Measurements from ENCODE around the gene CSTF3.

Gene CSTF3

GRCh38 chr11:33043221-33043830 lies 118.0 kb downstream of the CSTF3 start:
- H3K27me3 ChIP-seq (ENCODE audit: insufficient read depth, low read length), result no peaks in the 10 kb centered on the region
- peaks cover 19% of the 10 kb centered on the region for H3K79me2 ChIP-seq (ENCODE audit: control insufficient read depth, insufficient read depth, low read length, unreplicated experiment)
- no peak overlapping the region for H2AFZ ChIP-seq (ENCODE audit: low read length, unreplicated experiment)
- H3K4me3 ChIP-seq (ENCODE audit: low read depth, low read length), result no peak overlapping the region
- peaks cover 17% of the 10 kb centered on the region for H3K4me1 ChIP-seq (ENCODE audit: control insufficient read depth, insufficient read depth, low read length, unreplicated experiment)
- peaks cover 30% of the 10 kb centered on the region for H3K36me3 ChIP-seq (ENCODE audit: insufficient read depth, low read length)
- no peak overlapping the region for H3K27ac ChIP-seq (ENCODE audit: low read depth, low read length)

- no peak overlapping the region for H3K27ac ChIP-seq (ENCODE audit: low read depth, low read length)
- peaks cover 19% of the 10 kb centered on the region for H3K79me2 ChIP-seq (ENCODE audit: control insufficient read depth, insufficient read depth, low read length, unreplicated experiment)
- peaks cover 17% of the 10 kb centered on the region for H3K4me1 ChIP-seq (ENCODE audit: control insufficient read depth, insufficient read depth, low read length, unreplicated experiment)
- no peaks in the 10 kb centered on the region for H3K27me3 ChIP-seq (ENCODE audit: insufficient read depth, low read length)
- H3K36me3 ChIP-seq (ENCODE audit: insufficient read depth, low read length), result peaks cover 18% of the 10 kb centered on the region
- no peak overlapping the region for H2AFZ ChIP-seq (ENCODE audit: low read length, unreplicated experiment)
- peak overlapping the region; percentile 82 for H3K4me3 ChIP-seq (ENCODE audit: low read depth, low read length)
Measured at GRCh38 chr11:33040862-33041453, 120.3 kb downstream of the CSTF3 start.

DNA sequence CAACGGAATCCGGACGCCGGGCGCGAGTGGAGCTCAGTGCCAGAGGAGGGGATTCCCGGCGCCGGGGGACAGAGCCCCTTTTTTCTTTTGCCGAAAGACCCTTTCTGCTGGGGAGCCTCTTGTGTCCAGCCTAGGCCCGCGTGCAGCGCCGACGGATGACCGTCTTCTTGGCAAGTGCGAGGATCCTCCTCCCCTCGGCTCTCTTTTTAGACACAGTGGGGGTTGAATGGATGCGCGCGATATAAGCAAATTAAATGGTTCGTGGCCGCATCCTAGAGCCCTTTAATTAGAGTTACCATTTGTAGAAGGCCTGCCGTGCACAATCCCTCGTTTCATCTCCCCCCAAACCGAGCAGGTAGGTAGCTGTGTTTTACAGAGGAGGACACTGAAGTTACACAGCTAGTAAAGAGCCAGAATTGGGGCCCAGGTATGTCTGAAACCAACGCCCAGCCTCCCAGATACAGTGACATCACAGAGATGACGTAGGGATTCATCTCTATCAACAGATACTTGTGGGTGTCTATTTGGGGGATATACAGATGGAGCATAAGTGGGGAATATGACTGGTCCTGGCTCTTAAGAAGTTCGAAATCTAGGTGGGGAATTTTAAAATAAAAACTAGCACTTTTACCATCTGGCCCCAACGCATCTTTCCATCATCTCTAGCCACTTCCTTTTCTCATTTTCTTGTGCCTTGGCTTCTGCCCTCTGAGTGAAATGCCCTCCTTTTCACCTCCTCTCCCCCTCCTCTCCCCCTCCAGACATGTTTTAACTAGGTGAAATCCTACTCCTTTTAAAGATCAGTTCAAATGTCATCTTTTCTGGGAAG lies 121.0 kb downstream of the CSTF3 start:
- peaks cover 17% of the 10 kb centered on the region for H3K4me1 ChIP-seq (ENCODE audit: control insufficient read depth, insufficient read depth, low read length, unreplicated experiment)
- no peaks in the 10 kb centered on the region for H3K27me3 ChIP-seq (ENCODE audit: insufficient read depth, low read length)
- peak overlapping the region; percentile 49 for H2AFZ ChIP-seq (ENCODE audit: low read length, unreplicated experiment)
- H3K36me3 ChIP-seq (ENCODE audit: insufficient read depth, low read length), result peaks cover 11% of the 10 kb centered on the region
- peak overlapping the region; percentile 82 for H3K4me3 ChIP-seq (ENCODE audit: low read depth, low read length)
- peak overlapping the region; percentile 78 for H3K27ac ChIP-seq (ENCODE audit: low read depth, low read length)
- peaks cover 19% of the 10 kb centered on the region for H3K79me2 ChIP-seq (ENCODE audit: control insufficient read depth, insufficient read depth, low read length, unreplicated experiment)

GRCh38 chr11:33039274-33040032 lies 121.8 kb downstream of the CSTF3 start, which contains the start of gene TCP11L1:
TCP11L1 (plus strand) TSS chr11:33039572; CDS start chr11:33043774, 4,202 bp downstream.
- H3K27me3 ChIP-seq (ENCODE audit: insufficient read depth, low read length), result no peaks in the 10 kb centered on the region
- H3K27ac ChIP-seq (ENCODE audit: low read depth, low read length), result peak within 1 kb of the TSS; percentile 78
- peak within 1 kb of the TSS; percentile 78 for H2AFZ ChIP-seq (ENCODE audit: low read length, unreplicated experiment)
- H3K36me3 ChIP-seq (ENCODE audit: insufficient read depth, low read length), result peaks cover 4% of the 10 kb centered on the region; the same call in 1 of the 2 replicates
- peak within 1 kb of the TSS; percentile 82 for H3K4me3 ChIP-seq (ENCODE audit: low read depth, low read length)
- H3K79me2 ChIP-seq (ENCODE audit: control insufficient read depth, insufficient read depth, low read length, unreplicated experiment), result peaks cover 19% of the 10 kb centered on the region
- H3K4me1 ChIP-seq (ENCODE audit: control insufficient read depth, insufficient read depth, low read length, unreplicated experiment), result peaks cover 17% of the 10 kb centered on the region

DNA sequence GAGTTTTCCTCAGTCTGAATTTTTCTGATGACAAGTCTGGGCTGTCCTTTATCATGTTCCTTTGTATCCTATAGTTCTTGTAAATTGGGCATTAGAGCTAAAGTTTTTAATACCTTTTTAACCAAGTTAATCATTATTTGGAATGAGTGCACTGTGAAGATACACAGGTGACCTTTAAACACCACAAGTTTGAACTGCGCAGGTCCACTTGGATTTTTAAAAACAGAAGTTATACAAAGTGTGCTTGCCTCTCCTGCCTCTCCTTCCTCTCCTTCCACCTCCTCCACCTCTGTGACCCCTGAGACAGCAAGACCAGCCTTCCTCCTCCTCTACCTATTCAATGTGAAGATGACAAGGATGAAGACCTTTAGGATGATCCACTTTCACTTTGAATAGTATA lies 126.3 kb downstream of the CSTF3 start:
- Histone ChIP-seq H2AFZ (ENCODE audit: low read length, unreplicated experiment) (no peak overlapping the region), H3K79me2 (ENCODE audit: control insufficient read depth, insufficient read depth, low read length, unreplicated experiment) (peaks cover under 1% of the 10 kb centered on the region), H3K27me3 (ENCODE audit: insufficient read depth, low read length) (no peaks in the 10 kb centered on the region), H3K4me1 (ENCODE audit: control insufficient read depth, insufficient read depth, low read length, unreplicated experiment) (no peaks in the 10 kb centered on the region), H3K4me3 (ENCODE audit: low read depth, low read length) (no peak overlapping the region), H3K36me3 (ENCODE audit: insufficient read depth, low read length) (0 out of 2 replicates have a peak, but pooled peaks cover 11% of the 10 kb centered on the region), H3K27ac (ENCODE audit: low read depth, low read length) (no peak overlapping the region)
